C4-2B (cell line): ENCODE measurements around the gene TAF3.

Experiments
- ZFX ChIP-seq: fragments of 450-650 bp; IDR thresholded peaks from 2 replicates; pipeline ENCODE4 v1.6.1; 2017
- TF ChIP-seq, protein P1 (sequence below): fragments of 450-650 bp; conservative IDR thresholded peaks from 2 replicates; pipeline ENCODE4 v1.5.1; 2017; ENCODE audit warnings: mild to moderate bottlenecking

DNA sequence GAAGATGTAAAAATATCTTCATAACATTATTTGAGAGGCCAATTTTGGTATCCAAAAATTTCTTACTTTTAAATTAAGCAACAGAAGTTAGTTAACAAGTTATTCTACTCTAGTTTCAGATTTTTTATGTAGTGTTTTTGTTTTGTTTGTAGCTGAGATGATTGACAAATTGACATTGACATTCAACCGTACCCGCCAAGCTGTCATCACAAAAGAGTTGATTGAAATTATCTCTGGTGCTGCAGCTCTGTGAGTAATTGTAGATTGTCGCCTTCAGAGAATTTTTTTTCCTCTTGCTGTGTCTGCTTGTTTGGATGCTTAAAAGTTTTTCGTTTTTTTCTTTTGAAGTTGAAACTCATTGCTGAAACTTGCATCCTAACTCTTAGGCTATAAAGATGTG, 15.7 kb upstream of the TAF3 start:
- TF ChIP-seq, protein P1, sequence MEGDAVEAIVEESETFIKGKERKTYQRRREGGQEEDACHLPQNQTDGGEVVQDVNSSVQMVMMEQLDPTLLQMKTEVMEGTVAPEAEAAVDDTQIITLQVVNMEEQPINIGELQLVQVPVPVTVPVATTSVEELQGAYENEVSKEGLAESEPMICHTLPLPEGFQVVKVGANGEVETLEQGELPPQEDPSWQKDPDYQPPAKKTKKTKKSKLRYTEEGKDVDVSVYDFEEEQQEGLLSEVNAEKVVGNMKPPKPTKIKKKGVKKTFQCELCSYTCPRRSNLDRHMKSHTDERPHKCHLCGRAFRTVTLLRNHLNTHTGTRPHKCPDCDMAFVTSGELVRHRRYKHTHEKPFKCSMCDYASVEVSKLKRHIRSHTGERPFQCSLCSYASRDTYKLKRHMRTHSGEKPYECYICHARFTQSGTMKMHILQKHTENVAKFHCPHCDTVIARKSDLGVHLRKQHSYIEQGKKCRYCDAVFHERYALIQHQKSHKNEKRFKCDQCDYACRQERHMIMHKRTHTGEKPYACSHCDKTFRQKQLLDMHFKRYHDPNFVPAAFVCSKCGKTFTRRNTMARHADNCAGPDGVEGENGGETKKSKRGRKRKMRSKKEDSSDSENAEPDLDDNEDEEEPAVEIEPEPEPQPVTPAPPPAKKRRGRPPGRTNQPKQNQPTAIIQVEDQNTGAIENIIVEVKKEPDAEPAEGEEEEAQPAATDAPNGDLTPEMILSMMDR, result no peak
- no peak for TF ChIP-seq ZFX
